ENCODE measurements around the gene EFNA5.

DNA sequence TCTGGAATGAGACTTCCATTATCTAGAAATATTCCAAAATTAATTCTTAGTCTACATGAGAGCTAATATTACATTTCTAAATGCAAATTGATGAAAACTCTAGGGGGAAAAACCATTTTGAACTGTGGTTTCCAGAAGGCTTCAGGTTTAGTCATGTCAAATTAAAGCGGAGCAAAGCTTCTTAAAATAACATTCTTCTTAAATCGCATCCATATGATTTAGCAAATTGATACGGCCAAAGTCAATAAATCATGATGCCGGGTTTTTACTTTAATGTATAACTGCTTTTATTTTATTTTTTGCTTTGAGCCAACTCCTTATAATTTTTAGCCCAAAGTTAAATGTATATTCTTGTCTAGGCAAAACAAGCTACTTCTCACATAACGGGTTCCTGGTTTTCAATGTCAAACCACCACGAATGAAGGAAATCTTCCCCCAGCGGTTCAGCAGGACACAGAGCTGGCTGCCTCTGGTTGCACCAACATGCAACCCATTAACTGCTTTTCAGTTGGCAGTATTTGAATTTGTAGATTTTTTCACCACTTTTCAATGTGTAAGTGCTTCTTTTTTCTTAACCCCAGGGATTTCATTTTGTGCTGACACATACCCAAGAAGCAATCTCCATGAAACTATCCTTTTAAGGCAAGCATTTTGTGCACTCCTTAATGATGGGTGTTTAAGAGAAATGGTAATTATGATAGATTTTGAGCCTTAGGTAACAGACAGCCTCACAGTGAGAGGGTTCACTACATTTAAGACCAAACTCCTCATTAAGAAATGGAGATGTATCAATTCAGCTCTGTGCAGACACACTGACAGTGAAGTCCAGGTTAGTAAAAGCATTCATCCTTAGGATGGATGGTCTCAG is 35.5 kb downstream of the EFNA5 start:
- TF ChIP-seq, protein P1, sequence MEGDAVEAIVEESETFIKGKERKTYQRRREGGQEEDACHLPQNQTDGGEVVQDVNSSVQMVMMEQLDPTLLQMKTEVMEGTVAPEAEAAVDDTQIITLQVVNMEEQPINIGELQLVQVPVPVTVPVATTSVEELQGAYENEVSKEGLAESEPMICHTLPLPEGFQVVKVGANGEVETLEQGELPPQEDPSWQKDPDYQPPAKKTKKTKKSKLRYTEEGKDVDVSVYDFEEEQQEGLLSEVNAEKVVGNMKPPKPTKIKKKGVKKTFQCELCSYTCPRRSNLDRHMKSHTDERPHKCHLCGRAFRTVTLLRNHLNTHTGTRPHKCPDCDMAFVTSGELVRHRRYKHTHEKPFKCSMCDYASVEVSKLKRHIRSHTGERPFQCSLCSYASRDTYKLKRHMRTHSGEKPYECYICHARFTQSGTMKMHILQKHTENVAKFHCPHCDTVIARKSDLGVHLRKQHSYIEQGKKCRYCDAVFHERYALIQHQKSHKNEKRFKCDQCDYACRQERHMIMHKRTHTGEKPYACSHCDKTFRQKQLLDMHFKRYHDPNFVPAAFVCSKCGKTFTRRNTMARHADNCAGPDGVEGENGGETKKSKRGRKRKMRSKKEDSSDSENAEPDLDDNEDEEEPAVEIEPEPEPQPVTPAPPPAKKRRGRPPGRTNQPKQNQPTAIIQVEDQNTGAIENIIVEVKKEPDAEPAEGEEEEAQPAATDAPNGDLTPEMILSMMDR (IDR thresholded peaks at IDR 0.05) = no peak
- no peak for TF ChIP-seq POLR2A (IDR thresholded peaks at IDR 0.05)

Data from vagina (tissue), 2 donors.